H1 (cell line): ENCODE measurements around the gene FKRP. TPM values are rescaled to one million over a fixed set of nuclear protein-coding genes. Genes with fewer than 3 reads are reported as not detected.

Source experiments
- GTF2F1 ChIP-seq: IDR thresholded peaks from 2 replicates; pipeline ENCODE4 v1.6.1; 2012; ENCODE audit warnings: low read depth, low read length, improper control_type of control experiment, borderline replicate concordance
- HDAC2 ChIP-seq, 2 experiments: fragments of 300-600 bp in 1 of 2; sonication (generic) in 1 of 2; IDR thresholded peaks; 2 replicates each; pipeline ENCODE4 v1.6.1; 2011 to 2012; ENCODE audit warnings: low read depth in 2 of 2, low read length in 2 of 2, mild to moderate bottlenecking in 2 of 2, moderate library complexity in 2 of 2, borderline replicate concordance in 1 of 2, inconsistent platforms in 1 of 2
- POLR2A ChIP-seq, 2 experiments: IDR thresholded peaks; 1 replicate in 1 of 2; 2 replicates in 1 of 2; pipeline ENCODE4 v1.6.1; 2011; ENCODE audit warnings: low read depth in 2 of 2, low read length in 2 of 2, mild to moderate bottlenecking in 2 of 2; ENCODE audit errors: control extremely low read depth in 1 of 2
- POLR2AphosphoS5 ChIP-seq: IDR thresholded peaks from 2 replicates; pipeline ENCODE4 v1.6.1; 2011; ENCODE audit warnings: low read depth, low read length
- SAP30 ChIP-seq: fragments of 300-600 bp; sonication (generic); IDR thresholded peaks from 2 replicates; pipeline ENCODE4 v1.7.1; 2012; ENCODE audit warnings: low read length, moderate library complexity, mild to moderate bottlenecking, inconsistent platforms; ENCODE audit not compliant: insufficient read depth, insufficient replicate concordance
- SP1 ChIP-seq: IDR thresholded peaks from 2 replicates; pipeline ENCODE4 v1.6.1; 2011; ENCODE audit warnings: low read depth, low read length
- SP2 ChIP-seq: IDR thresholded peaks from 2 replicates; pipeline ENCODE4 v1.6.1; 2012; ENCODE audit warnings: mild to moderate bottlenecking, low read length, inconsistent platforms
- TAF7 ChIP-seq: optimal IDR thresholded peaks from 2 replicates; pipeline ENCODE3; 2011; ENCODE audit warnings: low read depth, mild to moderate bottlenecking, inconsistent platforms, low read length, moderate library complexity, borderline replicate concordance
- YY1 ChIP-seq: IDR thresholded peaks from 2 replicates; pipeline ENCODE4 v1.6.1; 2011; ENCODE audit warnings: low read depth, mild to moderate bottlenecking, low read length
- polyA plus RNA-seq, 7 experiments: library from polyadenylated mRNA; depleted of rRNA in 3 of 7; stranded (reverse) in 5 of 7; unstranded in 2 of 7; fragments of >200 nt in 5 of 7; fragments of 200-250 nt in 2 of 7; gene quantifications; 1 replicate in 5 of 7; 2 replicates in 1 of 7; 4 replicates in 1 of 7; pipeline versions ENCODE4 v1.2.1 to v1.2.3, GENCODE V29; 2011 to 2013; ENCODE audit warnings: missing spikeins in 2 of 7, mixed read lengths in 2 of 7
- total RNA-seq: library from RNA; stranded (reverse); fragmentation: NEBNext Ultra II Directional; extraction: Animal tissue kit (Norgen Biotek cat#: 25700); gene quantifications from 2 replicates; pipeline ENCODE4 v1.2.1, GENCODE V29; 2021

FKRP gene
- total and polyA plus RNA-seq, 2 of the 8 experiments (the other 6 are each of a cell fraction or from before 2014, with no cell fraction given): 17.1 to 24.4 TPM

DNA sequence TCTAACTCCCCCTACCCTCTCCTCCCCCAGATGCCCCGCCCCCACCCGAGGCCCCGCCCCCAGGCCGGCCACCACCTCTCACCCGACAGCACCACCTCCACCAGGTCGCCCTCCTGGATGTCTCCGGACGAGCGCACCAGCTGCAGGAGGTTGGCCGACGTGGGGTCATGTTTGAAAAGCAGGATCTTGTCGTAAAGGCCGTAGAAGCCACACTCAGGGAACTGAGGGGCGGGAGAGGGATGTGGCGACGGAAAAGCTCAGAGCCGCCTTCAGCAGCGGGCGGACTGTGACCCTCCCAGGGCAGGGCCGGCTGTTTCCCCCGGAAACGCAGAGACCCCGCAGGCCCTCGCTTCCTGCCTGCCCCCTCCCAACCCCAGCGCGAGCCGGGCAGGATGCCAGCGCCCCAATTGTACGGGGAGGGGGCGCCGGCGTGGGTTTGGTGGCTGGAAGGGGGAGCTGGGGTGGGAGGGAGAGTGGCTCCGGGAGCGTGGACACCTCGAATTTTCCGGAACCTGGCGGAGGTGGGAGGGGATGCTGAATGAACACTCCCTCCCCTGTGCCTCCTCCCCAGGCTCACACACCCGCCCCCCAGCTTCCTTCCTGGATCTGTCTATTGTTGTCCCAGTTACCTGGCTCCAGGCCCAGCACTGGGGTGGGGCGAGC is 31.9 kb upstream of the FKRP start (continued):
- TF ChIP-seq HDAC2 (IDR thresholded peaks at IDR 0.05; ENCODE audit: borderline replicate concordance in 1 of 2, low read depth in 2 of 2, low read length in 2 of 2): no peak
- TF ChIP-seq YY1: no peak
- 0 out of 2 replicates have a peak, but pooled peaks have one; percentile 9 for TF ChIP-seq SP1
- TF ChIP-seq SP2: no peak
- 0 out of 3 replicates have a peak, but pooled peaks of 1 of the 2 experiments have one; percentile 26 for TF ChIP-seq POLR2A (IDR thresholded peaks at IDR 0.05; ENCODE audit: control extremely low read depth in 1 of 2, low read depth in 2 of 2, low read length in 2 of 2)
- peak; percentile 52; the same call in 1 of the 2 replicates for TF ChIP-seq POLR2AphosphoS5
- TF ChIP-seq TAF7: peak; percentile 39
- TF ChIP-seq SAP30: peak; percentile 33
- TF ChIP-seq GTF2F1: 0 out of 2 replicates have a peak, but pooled peaks have one; percentile 49
